GM23248 (cell line): ENCODE data around the gene ADIPOQ. TPM values are rescaled to one million over a fixed set of nuclear protein-coding genes. Genes with fewer than 3 reads are reported as not detected.

ENCODE experiments used
- DNase-seq: peaks from one replicate; pipeline ENCODE4 v3.0.0-alpha.2; 2015
- H2AFZ ChIP-seq: fragments of 200-600 bp; sonication (generic); 2 replicates; pipeline ENCODE4 v1.6.1; 2016; ENCODE audit warnings: antibody characterized with exemption
- H3F3A ChIP-seq: fragments of 200-600 bp; sonication (generic); 2 replicates; pipeline ENCODE4 v1.6.1; 2016; ENCODE audit warnings: mild to moderate bottlenecking, antibody characterized with exemption, mixed run types; ENCODE audit not compliant: insufficient read depth
- H3K27ac ChIP-seq: fragments of 200-600 bp; sonication (generic); 2 replicates; pipeline ENCODE4 v1.5.1; 2016; ENCODE audit warnings: mild to moderate bottlenecking
- H3K27me3 ChIP-seq: fragments of 200-600 bp; sonication (generic); replicated peaks from 2 replicates; pipeline ENCODE4 v1.6.1; 2016; ENCODE audit warnings: mild to moderate bottlenecking; ENCODE audit not compliant: insufficient read depth
- H3K36me3 ChIP-seq: fragments of 200-600 bp; sonication (generic); 2 replicates; pipeline ENCODE4 v1.6.1; 2016; ENCODE audit warnings: low read depth, mild to moderate bottlenecking
- H3K4me1 ChIP-seq: fragments of 200-600 bp; sonication (generic); 2 replicates; pipeline ENCODE4 v1.6.1; 2016; ENCODE audit warnings: mild to moderate bottlenecking; ENCODE audit not compliant: insufficient read depth
- H3K4me2 ChIP-seq: fragments of 200-600 bp; sonication (generic); one replicate; pipeline ENCODE4 v1.6.1; 2016; ENCODE audit warnings: mild to moderate bottlenecking; ENCODE audit not compliant: unreplicated experiment
- H3K4me3 ChIP-seq: fragments of 200-600 bp; sonication (generic); 2 replicates; pipeline ENCODE4 v1.5.1; 2016; ENCODE audit warnings: mild to moderate bottlenecking
- H3K79me2 ChIP-seq: fragments of 200-600 bp; sonication (generic); 2 replicates; pipeline ENCODE4 v1.6.1; 2016; ENCODE audit warnings: mild to moderate bottlenecking; ENCODE audit not compliant: insufficient read depth
- H3K9ac ChIP-seq: fragments of 200-600 bp; sonication (generic); 2 replicates; pipeline ENCODE4 v1.6.1; 2016; ENCODE audit warnings: mild to moderate bottlenecking
- H3K9me2 ChIP-seq: fragments of 200-600 bp; sonication (generic); 2 replicates; pipeline ENCODE4 v1.6.1; 2016; ENCODE audit warnings: mixed run types, mild to moderate bottlenecking, moderate library complexity; ENCODE audit not compliant: insufficient read depth
- H3K9me3 ChIP-seq: fragments of 200-600 bp; sonication (generic); one replicate; pipeline ENCODE4 v1.6.1; 2017; ENCODE audit warnings: low read depth
- H4K20me1 ChIP-seq: fragments of 200-600 bp; sonication (generic); 2 replicates; pipeline ENCODE4 v1.6.0; 2016; ENCODE audit not compliant: insufficient read depth
- EZH2 ChIP-seq: fragments of 200-600 bp; sonication (generic); IDR thresholded peaks from 2 replicates; pipeline ENCODE4 v1.6.1; 2018; ENCODE audit warnings: antibody characterized with exemption, mild to moderate bottlenecking; ENCODE audit not compliant: insufficient read depth, poor library complexity, severe bottlenecking
- EZH2phosphoT487 ChIP-seq: fragments of 200-600 bp; sonication (generic); IDR thresholded peaks from 2 replicates; pipeline ENCODE4 v1.6.1; 2018; ENCODE audit warnings: antibody characterized with exemption, moderate library complexity, mild to moderate bottlenecking, low read depth; ENCODE audit not compliant: insufficient read depth
- WGBS, 2 experiments: methylation state at CpG; one replicate each; pipeline ENCODE4 v1.1.6; 2015 to 2017; ENCODE audit warnings: low lambda C conversion rate in 2 of 2, low coverage in 1 of 2; ENCODE audit errors: missing lambda C conversion rate in 2 of 2; 5-methylcytosine and 5-hydroxymethylcytosine counted together
- in situ Hi-C: fragments of 300-500 bp; cut with MboI; formaldehyde crosslinking; loops from 2 replicates; pipeline ENCODE4 v1.15.0; 2020
- polyA plus RNA-seq: library from polyadenylated mRNA; unstranded; fragments of >200 nt; fragmentation: Nextera tagmentation; extraction: Ambion mirVana; gene quantifications from 2 replicates; pipeline ENCODE4 v1.2.1, GENCODE V29; 2016
- total RNA-seq: library from RNA; depleted of rRNA; stranded (reverse); fragments of >200 nt; shearing (Covaris generic); gene quantifications from 2 replicates; pipeline ENCODE4 v1.2.3, GENCODE V29; 2014

The ADIPOQ gene
- total and polyA plus RNA-seq, 2 experiments from 2014 or later, result not detected

- Histone ChIP-seq H3K4me3 (no peak overlapping the region), H3K9me3 (no peaks in the 10 kb centered on the region), H3K79me2 (no peaks in the 10 kb centered on the region), H3K9me2 (no peaks in the 10 kb centered on the region), H3F3A (peaks cover 7% of the 10 kb centered on the region; the same call in 1 of the 2 replicates), H2AFZ (peak overlapping the region; percentile 25; the same call in 1 of the 2 replicates), H3K27me3 (peaks cover 29% of the 10 kb centered on the region), H3K4me2 (peak overlapping the region; percentile 21), H3K36me3 (no peaks in the 10 kb centered on the region), H3K9ac (no peak overlapping the region), H4K20me1 (no peaks in the 10 kb centered on the region), H3K27ac (no peak overlapping the region), H3K4me1 (peaks cover 11% of the 10 kb centered on the region)
- WGBS, 2 experiments, result 12 to 16% methylated on average over 23 of the region's 23 CpGs
- in situ Hi-C loops, result loop anchor here (25.0 kb wide), 2 partner anchors 487 to 862 kb away; no protein-coding TSS in a partner anchor
- peak; percentile 83 for DNase-seq
- TF ChIP-seq EZH2, result no peak
- no peak for TF ChIP-seq EZH2phosphoT487
These were observed 17.2 kb upstream of the ADIPOQ start for GRCh38 chr3:186825294-186825821.

- H3K9me3 ChIP-seq, result no peaks in the 10 kb centered on the region
- peaks cover 34% of the 10 kb centered on the region for H3K27me3 ChIP-seq
- WGBS, 2 experiments, result 33 to 34% methylated on average over 11 of the region's 11 CpGs
- H4K20me1 ChIP-seq, result no peaks in the 10 kb centered on the region
- peaks cover 7% of the 10 kb centered on the region; the same call in 1 of the 2 replicates for H3F3A ChIP-seq
- H3K4me1 ChIP-seq, result peaks cover 11% of the 10 kb centered on the region
- H3K36me3 ChIP-seq, result no peaks in the 10 kb centered on the region
- in situ Hi-C loops, result loop anchor here (25.0 kb wide), 2 partner anchors 486 to 861 kb away; no protein-coding TSS in a partner anchor
- no peak overlapping the region for H3K9ac ChIP-seq
- H2AFZ ChIP-seq, result peak overlapping the region; percentile 25; the same call in 1 of the 2 replicates
- no peak overlapping the region for H3K4me2 ChIP-seq
- no peaks in the 10 kb centered on the region for H3K9me2 ChIP-seq
- no peaks in the 10 kb centered on the region for H3K79me2 ChIP-seq
- DNase-seq, result no peak
- H3K27ac ChIP-seq, result no peak overlapping the region
- TF ChIP-seq EZH2 (no peak), EZH2phosphoT487 (no peak)
- H3K4me3 ChIP-seq, result no peak overlapping the region
These were observed 16.6 kb upstream of the ADIPOQ start for GRCh38 chr3:186825872-186826409.

- peaks cover 37% of the 10 kb centered on the region for H3K27me3 ChIP-seq
- H3K9ac ChIP-seq, result no peak overlapping the region
- H3K4me1 ChIP-seq, result peaks cover 11% of the 10 kb centered on the region
- H3K79me2 ChIP-seq, result no peaks in the 10 kb centered on the region
- no peak for DNase-seq
- peaks cover 7% of the 10 kb centered on the region; the same call in 1 of the 2 replicates for H3F3A ChIP-seq
- H2AFZ ChIP-seq, result no peak overlapping the region
- no peak overlapping the region for H3K4me3 ChIP-seq
- H3K9me3 ChIP-seq, result no peaks in the 10 kb centered on the region
- no peak overlapping the region for H3K27ac ChIP-seq
- 34 to 45% methylated on average over 6 to 14 of the region's 14 CpGs for WGBS, 2 experiments
- H3K36me3 ChIP-seq, result no peaks in the 10 kb centered on the region
- H3K9me2 ChIP-seq, result no peaks in the 10 kb centered on the region
- TF ChIP-seq EZH2phosphoT487, result no peak
- TF ChIP-seq EZH2, result no peak
- in situ Hi-C loops, result loop anchor here (25.0 kb wide), 2 partner anchors 486 to 861 kb away; no protein-coding TSS in a partner anchor
- no peak overlapping the region for H3K4me2 ChIP-seq
- H4K20me1 ChIP-seq, result no peaks in the 10 kb centered on the region
These were observed 16.0 kb upstream of the ADIPOQ start for GRCh38 chr3:186826410-186826975.

- H3K27me3 ChIP-seq, result peaks cover 44% of the 10 kb centered on the region
- 5 to 7% methylated on average over 46 to 61 of the region's 80 CpGs for WGBS, 2 experiments
- no peak overlapping the region for H3K27ac ChIP-seq
- no peaks in the 10 kb centered on the region for H3K79me2 ChIP-seq
- peak; percentile 93 for DNase-seq
- peak overlapping the region; percentile 70 for H3K4me3 ChIP-seq
- H3K4me2 ChIP-seq, result peak overlapping the region; percentile 78
- peaks cover 4% of the 10 kb centered on the region for H3K4me1 ChIP-seq
- no peak for TF ChIP-seq EZH2
- TF ChIP-seq EZH2phosphoT487, result no peak
- H3K9ac ChIP-seq, result peak overlapping the region; percentile 56
- H3K9me2 ChIP-seq, result no peaks in the 10 kb centered on the region
- H2AFZ ChIP-seq, result peak overlapping the region; percentile 84
- H4K20me1 ChIP-seq, result no peaks in the 10 kb centered on the region
- in situ Hi-C loops, result loop anchor here (25.0 kb wide), 2 partner anchors 485 to 860 kb away; no protein-coding TSS in a partner anchor
- no peaks in the 10 kb centered on the region for H3F3A ChIP-seq
- no peaks in the 10 kb centered on the region for H3K36me3 ChIP-seq
- H3K9me3 ChIP-seq, result no peaks in the 10 kb centered on the region
These were observed 15.3 kb upstream of the ADIPOQ start for GRCh38 chr3:186826976-186827857.
